HG02885 (cell line): Measurements from ENCODE around the gene SLC22A23.
A peak's percentile ranks its signal among the peaks of the same experiment; 100 is the strongest.

Source experiments
- ATAC-seq: cut with Tn5 transposase; IDR thresholded peaks from one replicate; pipeline ENCODE4 v1.9.1; 2021; ENCODE audit warnings: mild to moderate bottlenecking; ENCODE audit not compliant: unreplicated experiment, poor library complexity

The SLC22A23 gene

DNA sequence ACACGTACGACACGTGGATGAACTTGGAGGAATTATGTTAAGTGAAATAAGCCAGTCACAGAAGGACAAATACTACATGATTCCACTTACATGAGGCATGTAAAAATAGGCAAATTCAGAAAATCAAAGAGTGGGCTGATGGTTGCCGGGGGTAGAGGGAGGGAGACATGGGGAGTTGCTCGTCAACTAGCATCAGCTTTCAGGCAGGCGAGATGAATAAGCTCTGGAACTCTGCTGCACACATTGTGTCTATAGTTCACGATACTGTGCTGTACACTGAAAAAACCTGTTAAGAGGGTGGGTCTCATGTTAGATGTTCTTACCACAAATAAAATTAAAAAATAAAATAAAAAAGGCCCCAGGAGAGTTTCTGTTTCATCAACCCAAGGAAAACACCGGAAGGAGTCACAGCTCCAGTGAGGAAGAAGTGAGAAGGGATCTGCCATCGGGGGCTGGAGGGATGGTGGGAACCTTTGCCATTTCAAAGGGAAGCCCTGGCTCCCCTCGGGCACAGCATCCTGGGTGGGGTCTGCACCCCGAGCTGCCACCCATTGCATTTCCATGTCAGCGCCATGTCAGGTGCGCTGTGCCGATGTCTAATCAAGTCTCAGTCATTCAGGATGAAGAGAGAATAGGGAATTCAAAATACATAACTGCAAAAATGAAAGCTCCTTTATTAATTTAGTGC is 98.3 kb downstream of the SLC22A23 start:
- ATAC-seq = no peak

DNA sequence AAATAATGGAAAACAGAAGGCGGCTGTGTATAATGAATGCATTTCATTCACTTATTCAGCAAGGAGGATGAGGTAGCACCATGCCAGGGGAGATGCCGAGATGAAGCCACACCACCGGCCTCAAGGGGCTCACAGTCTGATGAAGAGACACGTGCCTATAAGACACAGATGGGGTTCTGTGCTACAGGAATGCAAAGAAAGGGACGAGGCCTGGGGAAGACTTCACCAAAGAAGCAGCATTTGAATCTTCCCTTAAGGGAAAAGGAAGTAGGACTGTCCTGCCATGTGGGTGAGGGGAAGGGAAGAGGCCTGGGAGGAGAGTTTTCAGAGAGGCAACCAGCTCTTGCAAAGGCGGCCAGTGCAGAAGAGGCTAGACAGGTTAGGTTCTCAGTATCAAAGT is 99.2 kb downstream of the SLC22A23 start:
- ATAC-seq = no peak

DNA sequence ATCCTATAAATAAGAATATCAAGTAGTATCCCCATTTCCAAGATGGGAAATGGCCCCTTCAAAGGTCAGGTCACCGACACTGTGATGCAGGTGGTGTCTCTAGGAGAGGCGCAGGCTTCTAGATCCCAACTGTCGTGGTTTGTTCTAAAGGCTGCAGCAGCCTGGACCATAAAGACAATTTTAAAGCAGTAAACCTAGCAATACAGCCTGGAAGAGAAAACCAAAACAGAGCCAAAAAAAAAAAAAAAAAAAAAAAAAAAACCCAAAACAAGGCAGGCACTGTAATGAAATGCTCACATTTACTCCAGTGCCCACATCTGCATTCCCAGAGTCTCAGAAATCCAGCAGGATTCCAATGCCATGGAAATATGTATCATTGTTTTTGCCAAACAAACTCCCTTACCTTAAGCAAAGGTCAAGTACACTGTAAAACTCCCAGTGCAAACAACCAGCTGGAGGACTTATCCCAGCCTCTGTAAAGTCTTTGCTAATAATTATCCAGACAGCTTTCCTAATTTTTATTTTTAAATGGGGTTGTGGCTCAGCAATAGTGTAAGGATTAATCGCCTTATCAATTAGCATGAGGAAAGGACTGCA is 99.9 kb downstream of the SLC22A23 start:
- no peak for ATAC-seq

DNA sequence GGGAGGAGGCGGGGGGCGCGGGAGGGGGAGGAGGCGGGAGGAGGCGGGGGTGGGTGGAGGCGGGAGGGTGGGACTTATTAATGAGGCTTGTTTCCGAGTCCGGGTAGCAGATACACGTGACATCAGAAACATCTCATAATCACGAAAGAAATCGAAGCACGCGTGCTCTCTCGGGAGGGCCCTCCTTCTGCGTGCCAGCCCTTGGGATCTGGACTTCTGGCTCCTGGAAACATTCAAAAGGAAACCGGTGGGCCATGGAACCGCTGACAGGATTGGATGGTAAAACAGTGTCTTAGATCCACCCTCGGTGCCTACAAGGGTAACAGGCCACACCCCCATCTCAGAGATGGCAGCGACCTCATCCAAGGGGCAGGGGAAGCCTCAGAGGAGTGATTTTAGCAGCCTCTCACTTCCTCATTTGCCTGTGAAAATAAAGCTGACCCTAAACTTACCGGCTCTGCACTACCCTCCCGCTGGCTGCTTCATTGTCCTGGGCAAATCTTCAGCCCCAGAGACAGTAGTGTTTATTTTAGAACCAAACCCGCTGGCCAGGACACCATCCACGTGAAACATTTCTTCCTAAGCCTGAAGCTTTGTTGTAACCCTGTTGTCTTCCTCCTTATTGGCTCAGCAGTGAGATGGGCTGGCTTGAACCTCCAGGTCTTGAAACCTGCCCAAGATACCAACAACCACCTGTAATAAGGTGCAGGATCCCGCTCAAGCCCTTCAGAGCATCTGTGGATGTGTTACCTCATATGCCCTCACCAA is 100.6 kb downstream of the SLC22A23 start:
- peak; percentile 95 for ATAC-seq

DNA sequence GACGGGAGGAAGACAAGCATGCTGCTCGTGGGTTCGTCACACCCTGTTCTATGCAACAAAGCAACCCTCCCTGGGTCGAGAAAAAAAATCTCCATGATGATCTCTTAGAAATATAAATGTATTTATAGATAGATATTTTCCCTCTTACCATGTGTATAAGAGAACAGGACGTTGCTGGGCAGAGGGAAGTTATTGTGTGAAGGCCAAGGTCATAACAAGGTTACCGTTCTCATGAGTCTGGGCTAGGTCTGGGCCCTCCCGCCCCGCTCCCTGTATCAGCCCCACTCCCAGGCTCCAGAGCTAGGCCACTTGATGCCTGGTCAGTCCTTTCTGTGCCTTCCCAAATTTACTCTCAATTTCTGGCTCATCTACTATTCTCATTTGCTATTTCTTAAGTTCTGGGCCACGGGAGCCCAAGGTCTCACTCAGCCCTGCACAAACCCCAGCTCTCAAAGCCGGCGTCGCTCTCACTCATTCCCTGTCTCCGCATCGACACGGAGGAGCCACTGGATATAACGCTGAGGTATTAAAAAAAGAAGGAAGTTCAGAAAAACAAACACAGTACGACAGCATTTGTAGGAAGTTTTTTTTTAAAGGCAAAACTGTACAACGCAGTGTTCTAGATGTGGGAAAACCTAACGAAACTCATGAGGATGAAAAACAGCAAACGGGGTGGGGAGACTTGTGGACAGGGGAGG is 101.3 kb downstream of the SLC22A23 start:
- ATAC-seq = no peak

DNA sequence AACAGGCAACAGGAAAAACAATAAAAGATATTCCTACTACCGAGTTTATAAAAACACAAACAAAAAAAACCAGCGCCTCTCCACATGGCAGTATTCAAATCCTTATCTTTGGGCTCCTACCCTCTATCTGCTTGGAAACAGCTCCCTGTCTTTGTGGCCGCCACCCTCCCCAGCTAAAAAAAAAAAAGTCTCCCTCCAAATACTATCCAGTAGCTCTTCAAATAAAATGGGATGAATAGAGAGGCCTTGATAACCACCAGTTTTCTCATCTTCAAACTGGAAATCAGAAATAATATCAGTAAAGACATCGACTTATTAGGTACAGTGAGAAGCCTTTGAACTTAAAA is 101.9 kb downstream of the SLC22A23 start:
- no peak for ATAC-seq

DNA sequence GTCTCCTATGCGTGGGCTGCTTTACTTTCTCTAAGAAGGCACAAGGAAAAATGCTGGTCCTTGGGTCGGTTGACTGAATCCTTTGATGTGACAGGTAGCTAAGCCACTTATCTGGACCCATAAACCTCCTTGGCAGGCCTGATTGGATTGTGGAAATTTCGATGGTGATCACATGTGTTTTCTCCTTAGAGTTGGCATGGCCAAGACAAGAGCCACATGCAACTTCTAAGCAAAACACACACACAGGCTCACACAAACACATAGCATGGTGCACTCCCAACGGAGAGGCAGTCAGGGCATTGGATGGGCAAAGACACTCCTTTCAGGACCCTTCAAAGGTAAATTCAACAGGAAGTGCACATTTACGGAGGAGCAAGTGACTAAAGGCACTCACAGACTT is 102.9 kb downstream of the SLC22A23 start:
- ATAC-seq = no peak

DNA sequence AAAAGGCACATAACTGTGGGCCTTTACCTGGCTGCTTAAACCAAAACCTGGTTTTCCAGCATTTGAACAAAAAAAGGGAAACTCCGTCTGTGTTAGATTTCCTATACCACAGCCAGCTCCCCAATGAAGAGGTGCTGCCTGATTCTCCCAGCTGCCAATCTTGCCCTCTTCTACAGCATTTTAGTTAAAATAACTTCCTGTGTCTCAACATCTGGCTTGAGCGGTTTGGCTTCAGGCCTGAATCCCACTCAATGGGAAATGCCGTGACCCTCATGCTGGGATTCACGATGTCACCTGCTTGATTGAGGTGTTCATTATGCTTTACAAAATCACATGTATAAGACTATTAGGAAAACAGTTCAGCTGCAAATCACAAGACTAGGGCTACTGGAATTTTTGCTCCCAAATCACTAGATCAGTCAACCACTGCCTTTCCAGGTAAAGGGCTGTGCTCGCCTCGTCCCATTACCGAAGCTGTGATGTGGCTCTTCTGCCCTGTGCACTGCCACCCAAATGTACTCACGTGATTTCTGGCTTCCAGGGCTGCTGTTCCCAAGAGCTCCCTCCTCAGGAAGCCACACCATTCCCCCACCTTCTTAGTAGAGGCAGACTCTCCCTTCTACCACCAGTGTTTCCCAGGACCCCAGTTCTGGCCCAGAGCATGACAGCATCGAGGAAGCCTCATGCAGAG is 103.5 kb downstream of the SLC22A23 start:
- ATAC-seq = no peak

DNA sequence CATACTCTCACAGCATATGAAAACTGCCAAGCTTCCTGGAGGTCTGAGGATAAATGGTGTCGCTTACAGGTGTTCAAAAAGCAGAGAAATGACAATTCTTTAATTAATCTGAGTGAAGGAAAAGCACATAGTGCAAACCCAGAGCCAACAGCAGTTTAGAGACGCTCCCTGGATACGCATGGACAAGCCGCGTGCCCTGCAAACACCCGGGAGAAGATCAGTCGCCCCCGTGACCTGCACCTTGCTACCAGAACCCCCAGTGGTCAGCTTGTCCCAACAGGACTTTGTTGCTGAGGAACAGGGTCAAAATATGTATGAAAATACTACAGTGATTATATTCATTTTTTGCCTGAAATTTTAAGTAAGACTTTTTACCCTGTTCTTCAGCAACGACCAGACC is 104.2 kb downstream of the SLC22A23 start:
- no peak for ATAC-seq

DNA sequence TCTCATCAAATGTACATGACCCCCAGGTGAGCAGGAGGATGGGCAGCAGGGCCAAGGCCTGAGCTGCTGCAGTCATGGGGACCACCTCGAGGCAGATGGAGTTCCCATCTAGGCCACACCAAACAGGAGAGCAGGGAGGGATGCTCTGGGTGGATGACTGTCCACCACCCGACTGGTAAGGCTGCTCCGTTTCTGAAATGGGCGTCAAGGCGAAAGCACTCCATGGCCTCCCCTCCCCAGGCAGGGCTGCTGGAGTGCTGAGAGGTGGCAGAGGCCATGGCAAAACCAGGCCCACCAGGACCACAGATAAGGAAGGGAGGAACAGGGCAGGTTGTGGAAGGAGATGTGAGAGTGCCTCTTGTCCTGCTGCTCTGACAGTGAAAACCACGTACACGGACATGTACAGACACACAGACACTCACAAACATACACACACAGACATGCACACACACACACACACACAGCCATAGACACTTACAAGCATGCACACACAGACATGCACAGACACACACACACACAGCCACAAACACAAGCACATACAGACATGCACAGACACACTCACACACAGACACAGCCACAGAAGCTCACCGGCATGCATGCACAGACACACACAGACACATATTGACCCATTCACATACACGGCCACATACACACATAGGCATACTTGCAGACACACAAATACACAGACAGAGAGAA is 104.9 kb downstream of the SLC22A23 start:
- no peak for ATAC-seq

DNA sequence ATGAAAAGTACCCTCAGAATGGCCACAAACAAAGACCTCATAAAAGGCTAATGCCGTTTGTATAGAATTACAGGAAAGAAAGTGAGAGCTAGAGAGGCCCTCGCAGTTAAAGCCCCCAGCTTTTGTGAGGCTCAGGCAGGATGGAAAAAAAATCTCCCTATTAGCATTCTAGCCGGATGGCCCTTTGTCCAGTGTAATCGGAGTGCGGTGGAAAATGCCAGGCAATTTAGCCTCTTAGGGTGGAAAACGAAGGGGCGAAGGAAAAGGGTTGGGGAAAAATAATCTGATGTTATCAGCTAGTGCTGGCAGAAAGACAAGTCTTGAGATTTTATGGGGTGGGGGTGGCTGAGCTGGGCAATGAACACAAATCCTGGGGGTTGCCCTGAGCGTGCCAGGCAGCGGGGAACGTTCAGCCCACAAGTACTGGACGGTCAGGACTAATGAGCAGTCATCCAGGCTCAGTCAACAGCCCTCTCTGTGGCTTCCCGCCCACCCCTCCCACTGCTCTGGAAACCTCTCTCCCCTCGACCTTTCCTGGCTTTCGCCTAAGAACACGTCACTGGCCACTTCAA is 105.7 kb downstream of the SLC22A23 start:
- no peak for ATAC-seq

DNA sequence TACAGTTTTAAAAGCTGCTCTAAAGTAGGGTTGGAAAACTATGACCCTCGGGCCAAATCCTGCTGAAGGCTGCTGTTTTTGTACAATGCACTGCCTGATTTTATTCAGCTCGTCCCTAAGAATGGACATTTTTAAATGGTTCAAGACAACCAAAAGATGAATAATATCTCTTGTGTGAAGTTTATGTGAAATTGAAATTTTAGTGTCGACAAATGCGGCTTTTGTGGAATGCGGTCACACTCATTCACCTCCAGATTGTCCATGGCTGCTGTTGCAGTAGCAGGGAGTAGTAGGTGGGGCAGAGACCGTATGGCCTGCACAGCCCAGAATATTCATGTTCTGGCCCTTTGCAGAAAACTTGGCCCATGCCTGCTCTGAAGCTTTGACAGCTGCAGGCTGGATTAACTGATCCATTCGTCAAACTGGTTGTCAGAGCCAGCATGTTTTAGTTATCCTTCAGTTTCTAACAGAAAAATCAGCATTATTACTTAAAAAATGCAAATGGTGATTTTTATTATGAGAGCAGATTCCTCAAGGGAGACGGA is 106.5 kb downstream of the SLC22A23 start:
- no peak for ATAC-seq

DNA sequence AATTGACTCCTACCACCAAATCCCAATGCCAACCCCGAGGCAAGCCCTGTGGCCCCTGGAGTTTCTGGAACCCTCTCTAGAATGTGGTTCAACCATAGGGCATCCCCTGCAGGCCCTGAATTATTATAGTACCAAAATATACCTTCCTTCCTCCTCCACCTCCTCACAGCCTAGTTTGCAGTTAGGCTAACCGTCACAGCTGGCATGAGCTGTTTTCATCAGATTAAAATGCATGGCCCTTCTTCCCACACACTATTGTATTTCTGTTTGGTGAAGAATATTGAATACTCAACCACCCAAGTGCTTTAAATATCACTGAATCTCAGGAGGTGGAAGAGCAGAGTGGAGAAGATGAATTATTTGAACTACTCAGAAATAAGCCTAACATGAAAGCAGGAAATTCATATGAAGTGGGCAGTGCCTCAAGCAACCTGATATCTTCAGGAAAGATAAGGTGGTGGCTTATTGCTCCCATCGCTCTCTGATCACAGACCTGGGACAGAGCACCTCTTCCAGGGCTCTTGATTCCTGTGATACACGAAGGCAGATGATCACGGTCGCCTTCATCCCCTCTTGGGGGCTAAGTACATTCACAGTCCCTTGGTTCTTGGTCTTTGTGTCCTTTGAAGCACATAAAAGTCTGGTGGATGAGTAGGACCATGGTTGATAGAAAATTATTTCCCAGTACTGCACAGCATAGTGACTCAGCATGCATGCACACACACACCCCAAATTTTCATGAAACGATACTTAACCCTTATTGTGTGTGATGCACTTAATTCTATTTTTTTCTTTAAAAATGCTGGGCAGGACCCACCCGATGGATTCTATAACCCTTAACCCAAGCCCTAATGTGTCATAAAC is 107.2 kb downstream of the SLC22A23 start:
- ATAC-seq = no peak

DNA sequence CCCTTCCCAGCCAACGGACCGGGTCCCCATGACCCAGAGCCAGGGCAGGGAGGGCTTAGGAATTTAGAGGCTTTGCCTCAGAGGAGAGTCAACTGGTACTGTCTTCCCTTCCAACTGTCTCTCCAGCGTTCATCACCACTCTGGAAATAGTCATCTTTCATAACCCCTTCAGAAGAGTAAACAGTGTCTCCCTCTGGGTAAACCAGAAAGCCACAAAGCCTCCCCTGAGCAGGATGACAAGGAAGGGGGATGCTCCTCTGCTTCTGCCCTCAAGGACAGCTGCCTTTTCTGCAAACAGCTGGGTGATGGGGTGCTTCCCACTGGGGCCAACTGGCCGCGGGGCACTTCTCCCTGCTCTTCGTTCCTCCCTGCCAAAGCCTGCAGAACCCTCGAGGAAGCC is 108.0 kb downstream of the SLC22A23 start:
- ATAC-seq = no peak

DNA sequence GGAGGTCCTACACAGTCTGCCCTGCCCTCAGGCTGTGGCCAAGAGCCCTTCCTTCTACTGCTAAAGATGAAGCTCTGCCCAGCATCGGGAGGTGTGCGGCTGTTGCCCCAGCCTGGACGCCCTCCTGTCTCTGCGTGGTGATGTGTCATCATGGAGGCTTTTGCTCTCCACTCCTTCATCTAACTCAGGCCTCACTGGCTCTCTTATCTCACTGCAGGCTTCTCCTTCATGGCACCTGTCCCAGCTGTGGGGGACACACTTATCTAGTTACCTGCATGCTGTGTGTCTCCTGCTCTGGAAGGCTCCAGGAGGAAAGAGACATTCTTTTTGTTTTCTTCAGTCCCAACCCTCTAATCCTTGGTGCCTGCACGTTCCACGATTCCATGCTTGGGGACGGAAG is 109.0 kb downstream of the SLC22A23 start:
- ATAC-seq = no peak

DNA sequence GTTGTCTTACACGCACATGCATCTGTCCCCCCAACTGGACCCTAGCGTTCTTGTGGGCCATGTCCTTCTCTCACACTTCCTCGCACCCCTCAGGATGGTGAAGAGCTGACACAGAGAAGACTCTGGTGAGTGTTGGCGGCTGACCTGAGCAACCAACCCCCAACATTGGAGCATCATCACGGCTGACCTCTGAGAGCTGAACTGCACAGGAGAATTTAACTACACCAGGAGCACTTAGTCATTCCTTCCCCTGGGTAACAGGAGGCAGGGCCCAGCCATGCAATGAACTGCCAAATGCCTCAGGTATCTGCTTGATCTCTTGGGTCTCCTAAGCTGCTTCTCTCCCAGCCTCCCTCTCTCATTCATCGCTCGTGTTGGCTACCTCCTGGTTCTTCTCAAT is 109.6 kb downstream of the SLC22A23 start:
- no peak for ATAC-seq

DNA sequence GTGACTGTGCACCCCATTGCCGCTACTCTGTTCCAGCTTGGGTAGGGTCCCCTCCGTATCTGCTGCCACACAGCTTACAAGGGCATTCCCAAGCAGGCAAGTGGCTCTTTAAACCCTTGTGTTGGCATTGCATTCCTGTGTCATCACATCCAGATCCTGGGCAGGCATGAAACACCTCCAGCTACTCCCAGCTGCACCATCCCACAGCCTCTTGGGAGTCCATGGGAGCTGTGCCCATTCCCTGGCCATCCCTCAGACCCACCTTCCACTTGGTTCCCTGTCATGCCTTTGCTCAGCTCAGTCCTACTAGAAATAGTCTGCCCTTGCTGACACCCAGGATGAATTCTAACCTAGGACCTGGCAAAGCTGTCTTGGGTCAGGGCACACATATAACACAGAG is 110.4 kb downstream of the SLC22A23 start:
- no peak for ATAC-seq

DNA sequence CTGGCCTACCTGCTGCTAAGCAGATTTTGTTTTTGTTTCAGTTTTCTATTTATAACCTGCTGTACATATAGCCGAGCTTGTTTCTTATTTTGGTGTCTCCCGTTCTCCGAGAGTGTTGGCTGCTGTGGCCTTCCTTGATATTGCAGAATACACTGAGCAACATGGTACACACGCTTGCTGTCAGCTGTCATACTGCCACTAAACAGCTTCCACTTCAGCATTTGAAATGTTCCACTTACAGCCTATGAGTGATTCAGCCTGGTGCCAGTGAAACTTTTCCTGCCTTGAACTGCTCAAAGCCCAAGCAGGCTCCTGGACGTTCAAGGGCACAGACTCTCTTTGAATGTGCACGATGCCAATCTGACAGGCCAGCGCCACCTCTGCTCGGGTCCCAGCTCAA is 111.0 kb downstream of the SLC22A23 start:
- no peak for ATAC-seq
